ENCODE results near the gene OXER1. TPM values are rescaled to one million over a fixed set of nuclear protein-coding genes. Genes with fewer than 3 reads are reported as not detected.
A peak's percentile ranks its signal among the peaks of the same experiment; 100 is the strongest.

OXER1 gene
- total and polyA plus RNA-seq, 9 of the 15 experiments (the other 6 are each of a cell fraction or from before 2014, with no cell fraction given): not detected

DNA sequence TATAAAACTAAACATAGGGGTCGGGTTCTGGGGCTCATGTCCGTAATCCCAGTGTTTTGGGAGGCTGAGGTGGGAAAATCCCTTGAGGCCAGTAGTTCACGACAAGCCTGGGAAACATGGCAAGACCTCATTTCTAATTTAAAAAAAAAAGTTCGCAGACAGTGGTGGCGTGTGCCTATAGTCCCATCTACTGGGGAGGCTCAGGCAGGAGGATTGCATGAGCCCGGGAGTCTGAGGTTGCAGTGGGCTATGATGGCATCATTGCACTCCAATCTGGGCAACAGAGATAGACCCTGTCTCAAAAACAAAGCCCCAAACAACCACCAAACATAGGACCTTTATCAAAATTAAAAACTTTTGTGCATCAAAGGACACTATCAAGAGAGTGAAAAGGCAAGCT, 38.2 kb upstream of the OXER1 start:
- ATAC-seq (no peak), DNase-seq (ENCODE audit: extremely low read depth in 1 of 4, low spot score in 3 of 4) (no peak), FAIRE-seq (no peak)
- intact Hi-C loops (cut with micrococcal nuclease): no loop called here
- peaks cover 4 to 17% of the 10 kb centered on the region in 2 experiments; a peak in 2 of 5 replicates for H3K27me3 ChIP-seq (ENCODE audit: control insufficient read depth in 2 of 2, insufficient read depth in 2 of 2, low read length in 2 of 2)
- no peaks in the 10 kb centered on the region for H3K36me3 ChIP-seq (ENCODE audit: control insufficient read depth, insufficient read depth, low read length)
- no peak overlapping the region for H2AFZ ChIP-seq (ENCODE audit: low read depth, low read length)
- POLR2A ChIA-PET: no interaction called here
- H3K9me1 ChIP-seq (ENCODE audit: control insufficient read depth, insufficient read depth, low read length): no peaks in the 10 kb centered on the region
- H3K9me3 ChIP-seq (replicated peaks; ENCODE audit: control insufficient read depth, insufficient read depth, low read depth, low read length): no peaks in the 10 kb centered on the region
- H3K9ac ChIP-seq (ENCODE audit: insufficient read depth in 1 of 2, low read depth in 2 of 2, low read length in 2 of 2): no peak overlapping the region
- H3K4me2 ChIP-seq (ENCODE audit: insufficient read depth, low read length): no peak overlapping the region
- no peaks in the 10 kb centered on the region for H3K79me2 ChIP-seq (ENCODE audit: control insufficient read depth, insufficient read depth, low read length)
- WGBS (ENCODE audit: insufficient coverage, low coverage, missing lambda C conversion rate): 5% methylated on average over 6 of the region's 6 CpGs
- CTCF ChIA-PET (ENCODE audit: low intra/inter-chr PET ratio): no interaction called here
- H4K20me1 ChIP-seq (replicated peaks; ENCODE audit: control insufficient read depth, insufficient read depth, low read length): no peaks in the 10 kb centered on the region
- no TSS peak for BruUV-seq (replicated peaks)
- H3K4me3 ChIP-seq: no peak overlapping the region
- in situ Hi-C loops (cut with MboI): no loop called here
- H3K4me1 ChIP-seq (replicated peaks in 1 of 2; ENCODE audit: control insufficient read depth in 2 of 2, insufficient read depth in 2 of 2, low read length in 2 of 2): no peaks in the 10 kb centered on the region; a peak in 1 of 5 replicates
- no peak overlapping the region for H3K27ac ChIP-seq (ENCODE audit: extremely low read depth, low read depth, low read length)
- TF ChIP-seq TCF7L2 (IDR thresholded peaks at IDR 0.05; ENCODE audit: low read depth, low read length) (no peak), ZNF384 (IDR thresholded peaks at IDR 0.05; ENCODE audit: low read depth, low read length) (peak; percentile 65; the same call in 1 of the 2 replicates)

DNA sequence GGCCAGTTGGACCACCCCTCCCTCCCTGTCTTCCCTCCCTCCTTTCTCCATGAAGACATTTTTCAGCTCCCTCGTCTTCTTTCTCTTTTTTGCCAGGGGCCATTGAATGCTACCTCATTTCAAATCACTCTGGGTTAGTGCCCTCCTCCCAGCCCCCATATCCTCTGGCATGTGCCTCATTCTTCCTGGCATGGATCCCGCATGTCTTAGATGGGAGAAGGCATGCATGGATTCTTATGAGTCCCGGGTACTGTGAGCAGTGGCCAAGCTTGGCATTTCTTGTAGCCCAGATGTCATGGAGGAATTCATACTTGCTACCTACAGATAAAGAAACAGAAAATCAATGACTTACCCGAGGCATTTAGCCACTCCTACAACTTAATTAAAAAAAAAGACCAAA, 37.4 kb upstream of the OXER1 start:
- CTCF ChIA-PET (ENCODE audit: low intra/inter-chr PET ratio): no interaction called here
- BruUV-seq (replicated peaks): no TSS peak
- TF ChIP-seq, protein P1, sequence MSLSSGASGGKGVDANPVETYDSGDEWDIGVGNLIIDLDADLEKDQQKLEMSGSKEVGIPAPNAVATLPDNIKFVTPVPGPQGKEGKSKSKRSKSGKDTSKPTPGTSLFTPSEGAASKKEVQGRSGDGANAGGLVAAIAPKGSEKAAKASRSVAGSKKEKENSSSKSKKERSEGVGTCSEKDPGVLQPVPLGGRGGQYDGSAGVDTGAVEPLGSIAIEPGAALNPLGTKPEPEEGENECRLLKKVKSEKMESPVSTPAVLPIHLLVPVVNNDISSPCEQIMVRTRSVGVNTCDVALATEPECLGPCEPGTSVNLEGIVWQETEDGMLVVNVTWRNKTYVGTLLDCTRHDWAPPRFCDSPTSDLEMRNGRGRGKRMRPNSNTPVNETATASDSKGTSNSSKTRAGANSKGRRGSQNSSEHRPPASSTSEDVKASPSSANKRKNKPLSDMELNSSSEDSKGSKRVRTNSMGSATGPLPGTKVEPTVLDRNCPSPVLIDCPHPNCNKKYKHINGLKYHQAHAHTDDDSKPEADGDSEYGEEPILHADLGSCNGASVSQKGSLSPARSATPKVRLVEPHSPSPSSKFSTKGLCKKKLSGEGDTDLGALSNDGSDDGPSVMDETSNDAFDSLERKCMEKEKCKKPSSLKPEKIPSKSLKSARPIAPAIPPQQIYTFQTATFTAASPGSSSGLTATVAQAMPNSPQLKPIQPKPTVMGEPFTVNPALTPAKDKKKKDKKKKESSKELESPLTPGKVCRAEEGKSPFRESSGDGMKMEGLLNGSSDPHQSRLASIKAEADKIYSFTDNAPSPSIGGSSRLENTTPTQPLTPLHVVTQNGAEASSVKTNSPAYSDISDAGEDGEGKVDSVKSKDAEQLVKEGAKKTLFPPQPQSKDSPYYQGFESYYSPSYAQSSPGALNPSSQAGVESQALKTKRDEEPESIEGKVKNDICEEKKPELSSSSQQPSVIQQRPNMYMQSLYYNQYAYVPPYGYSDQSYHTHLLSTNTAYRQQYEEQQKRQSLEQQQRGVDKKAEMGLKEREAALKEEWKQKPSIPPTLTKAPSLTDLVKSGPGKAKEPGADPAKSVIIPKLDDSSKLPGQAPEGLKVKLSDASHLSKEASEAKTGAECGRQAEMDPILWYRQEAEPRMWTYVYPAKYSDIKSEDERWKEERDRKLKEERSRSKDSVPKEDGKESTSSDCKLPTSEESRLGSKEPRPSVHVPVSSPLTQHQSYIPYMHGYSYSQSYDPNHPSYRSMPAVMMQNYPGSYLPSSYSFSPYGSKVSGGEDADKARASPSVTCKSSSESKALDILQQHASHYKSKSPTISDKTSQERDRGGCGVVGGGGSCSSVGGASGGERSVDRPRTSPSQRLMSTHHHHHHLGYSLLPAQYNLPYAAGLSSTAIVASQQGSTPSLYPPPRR (CRISPR knock-in tag; IDR thresholded peaks at IDR 0.05; ENCODE audit: borderline replicate concordance): no peak
- TF ChIP-seq GABPA (tag; conservative IDR thresholded peaks at IDR 0.05; ENCODE audit: low read depth) (no peak), STAG1 (CRISPR knock-in tag; IDR thresholded peaks at IDR 0.05; ENCODE audit: borderline replicate concordance) (no peak), ZNF408 (CRISPR knock-in tag; IDR thresholded peaks at IDR 0.05; ENCODE audit: low read depth) (no peak), SIN3B (IDR thresholded peaks at IDR 0.05; ENCODE audit: low read depth) (no peak), TCFL5 (CRISPR knock-in tag; conservative IDR thresholded peaks at IDR 0.05) (no peak)
- TF ChIP-seq, protein P2, sequence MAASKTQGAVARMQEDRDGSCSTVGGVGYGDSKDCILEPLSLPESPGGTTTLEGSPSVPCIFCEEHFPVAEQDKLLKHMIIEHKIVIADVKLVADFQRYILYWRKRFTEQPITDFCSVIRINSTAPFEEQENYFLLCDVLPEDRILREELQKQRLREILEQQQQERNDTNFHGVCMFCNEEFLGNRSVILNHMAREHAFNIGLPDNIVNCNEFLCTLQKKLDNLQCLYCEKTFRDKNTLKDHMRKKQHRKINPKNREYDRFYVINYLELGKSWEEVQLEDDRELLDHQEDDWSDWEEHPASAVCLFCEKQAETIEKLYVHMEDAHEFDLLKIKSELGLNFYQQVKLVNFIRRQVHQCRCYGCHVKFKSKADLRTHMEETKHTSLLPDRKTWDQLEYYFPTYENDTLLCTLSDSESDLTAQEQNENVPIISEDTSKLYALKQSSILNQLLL (CRISPR knock-in tag; IDR thresholded peaks at IDR 0.05; ENCODE audit: borderline replicate concordance): no peak

More for the DNA sequence above, 37.4 kb upstream of the OXER1 start:
- H3K79me2 ChIP-seq (ENCODE audit: control insufficient read depth, insufficient read depth, low read length): no peaks in the 10 kb centered on the region
- POLR2A ChIA-PET: interaction anchor here (2.6 kb wide), 1 partner anchor 12 kb away, joined by 8 read pairs; no protein-coding TSS in a partner anchor
- H2AFZ ChIP-seq (ENCODE audit: low read depth, low read length): no peak overlapping the region
- FAIRE-seq (no peak), DNase-seq (ENCODE audit: extremely low read depth in 1 of 4, low spot score in 3 of 4) (no peak), ATAC-seq (no peak)
- no peaks in the 10 kb centered on the region for H3K9me1 ChIP-seq (ENCODE audit: control insufficient read depth, insufficient read depth, low read length)
- WGBS (ENCODE audit: insufficient coverage, low coverage, missing lambda C conversion rate): 4% methylated on average over 4 of the region's 4 CpGs
- no peak overlapping the region for H3K4me3 ChIP-seq
- H3K9ac ChIP-seq (ENCODE audit: insufficient read depth in 1 of 2, low read depth in 2 of 2, low read length in 2 of 2): no peak overlapping the region
- H4K20me1 ChIP-seq (replicated peaks; ENCODE audit: control insufficient read depth, insufficient read depth, low read length): no peaks in the 10 kb centered on the region
- in situ Hi-C loops (cut with MboI): no loop called here
- H3K27me3 ChIP-seq (ENCODE audit: control insufficient read depth in 2 of 2, insufficient read depth in 2 of 2, low read length in 2 of 2): peaks cover 4 to 17% of the 10 kb centered on the region in 2 experiments; a peak in 2 of 5 replicates
- intact Hi-C loops (cut with micrococcal nuclease): no loop called here
- no peak overlapping the region for H3K4me2 ChIP-seq (ENCODE audit: insufficient read depth, low read length)
- no peaks in the 10 kb centered on the region; a peak in 1 of 5 replicates for H3K4me1 ChIP-seq (replicated peaks in 1 of 2; ENCODE audit: control insufficient read depth in 2 of 2, insufficient read depth in 2 of 2, low read length in 2 of 2)
- no peaks in the 10 kb centered on the region for H3K36me3 ChIP-seq (ENCODE audit: control insufficient read depth, insufficient read depth, low read length)
- no peaks in the 10 kb centered on the region for H3K9me3 ChIP-seq (replicated peaks; ENCODE audit: control insufficient read depth, insufficient read depth, low read depth, low read length)
- H3K27ac ChIP-seq (ENCODE audit: extremely low read depth, low read depth, low read length): no peak overlapping the region
